ENCODE data around the gene KCNT1.

Gene KCNT1

DNA sequence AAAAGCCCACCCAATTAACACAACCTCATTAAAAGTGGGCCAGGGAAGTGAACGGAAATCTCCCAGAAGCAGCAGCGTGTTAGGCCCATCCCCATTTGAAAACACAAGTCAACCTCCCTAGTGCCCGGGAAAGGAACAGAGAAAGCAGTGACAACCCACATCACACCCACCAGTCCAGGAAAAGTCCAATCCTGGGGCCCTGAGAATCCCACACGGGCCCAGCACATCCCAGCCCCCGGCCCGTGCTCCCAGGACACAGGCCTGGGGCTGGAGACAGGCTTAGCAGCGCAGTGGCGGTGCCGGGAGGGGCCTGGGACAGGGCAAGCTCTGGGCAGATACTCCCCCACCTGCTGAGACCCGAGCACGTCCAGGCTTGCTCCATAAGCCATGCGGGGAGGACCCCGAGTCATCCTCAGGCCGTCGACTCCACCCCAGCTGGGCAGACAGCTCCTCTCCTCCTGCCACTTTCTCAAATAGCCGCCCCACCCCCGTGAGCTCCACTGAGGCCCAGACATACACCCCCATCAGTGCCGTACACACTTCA lies 101.0 kb downstream of the KCNT1 start:
- DNase-seq (ENCODE audit: low spot score): no peak

DNA sequence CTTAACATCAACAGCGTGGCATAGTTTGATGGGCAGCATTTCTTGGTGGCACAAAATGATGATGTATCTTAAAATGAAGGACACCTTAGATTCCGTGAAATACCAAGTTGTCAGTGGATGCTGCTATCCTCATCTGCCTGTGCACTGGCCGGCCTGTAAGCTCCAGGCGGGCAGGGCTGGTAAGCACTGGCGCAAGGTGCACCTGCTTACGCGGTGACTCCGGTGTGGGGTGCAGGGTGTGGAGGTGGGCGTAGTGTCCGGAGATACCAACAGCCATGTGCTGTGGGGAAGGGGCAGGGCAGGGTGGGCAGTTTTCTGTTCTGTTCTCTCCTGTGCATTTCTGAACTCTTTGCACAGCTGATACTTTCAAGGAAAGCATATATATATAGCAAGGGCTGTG lies 101.5 kb downstream of the KCNT1 start:
- DNase-seq (ENCODE audit: low spot score): no peak

DNA sequence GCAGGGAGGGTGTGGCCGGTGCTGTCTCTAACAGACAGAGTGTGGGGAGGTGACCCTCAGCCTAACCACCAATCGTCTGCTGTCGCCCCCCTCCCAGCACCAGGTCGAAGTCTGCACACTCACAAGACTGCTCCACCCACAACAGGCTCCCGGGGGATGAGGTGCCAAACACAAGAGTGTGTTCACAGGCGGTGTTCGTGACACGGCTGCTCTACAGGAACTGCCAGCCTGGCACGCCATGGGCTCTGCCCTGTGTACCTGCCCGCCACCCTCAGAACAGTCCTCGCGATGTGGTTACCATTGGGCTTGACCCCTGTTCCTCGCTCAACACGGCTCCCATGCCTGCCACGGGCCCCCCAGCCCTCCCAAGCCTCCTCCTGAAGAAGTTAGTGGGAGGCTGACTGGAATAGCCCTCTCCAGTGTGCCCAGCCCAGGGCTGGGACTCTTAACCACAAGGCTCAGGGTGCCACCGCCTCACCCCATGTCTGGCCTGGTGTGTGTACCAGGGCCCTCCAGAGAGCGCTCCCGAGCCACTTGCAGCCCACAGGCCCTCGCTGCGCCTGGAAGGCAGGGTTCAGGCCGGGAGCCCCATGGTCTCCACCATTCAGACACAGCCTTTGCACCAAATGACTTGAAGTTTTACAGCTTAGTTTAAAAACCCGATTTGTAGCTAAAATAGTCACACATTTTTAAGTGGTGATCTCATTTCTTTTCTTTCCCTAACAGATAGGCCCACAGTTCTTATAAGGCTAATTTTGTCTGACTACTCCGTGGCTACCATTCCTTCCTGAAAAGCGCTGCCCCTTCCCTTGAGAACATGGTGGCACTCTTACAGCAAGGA lies 102.8 kb downstream of the KCNT1 start:
- no peak for DNase-seq (ENCODE audit: low spot score)

GRCh38 chr9:135805422-135806022 lies 103.5 kb downstream of the KCNT1 start:
- no peak for DNase-seq (ENCODE audit: low spot score)

- DNase-seq (ENCODE audit: low spot score): no peak
Observed at GRCh38 chr9:135809166-135809565, 107.2 kb downstream of the KCNT1 start.

- no peak for DNase-seq (ENCODE audit: low spot score)
Observed at GRCh38 chr9:135810806-135811575, 109.0 kb downstream of the KCNT1 start.

DNA sequence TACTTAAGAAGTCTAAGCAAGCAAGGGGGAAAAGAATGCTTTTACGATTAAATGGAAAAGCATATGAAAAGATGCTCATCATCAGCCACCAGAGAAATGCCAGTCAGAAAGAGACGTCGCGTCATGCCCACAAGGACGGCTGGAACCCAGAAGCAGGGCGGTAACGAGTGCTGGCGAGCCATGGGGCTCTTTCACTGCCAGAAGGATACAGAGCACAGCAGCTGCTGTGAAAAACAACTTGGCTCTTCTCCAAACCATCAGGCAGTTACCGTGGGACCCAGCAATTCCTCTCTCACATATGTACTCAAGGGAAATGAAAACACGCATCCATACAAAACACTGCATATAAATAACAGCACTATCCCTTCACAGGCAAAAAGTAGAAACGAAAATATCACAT lies 109.8 kb downstream of the KCNT1 start:
- no peak for DNase-seq (ENCODE audit: low spot score)

GRCh38 chr9:135812961-135813360 lies 111.0 kb downstream of the KCNT1 start:
- DNase-seq (ENCODE audit: low spot score): no peak

- DNase-seq (ENCODE audit: low spot score): no peak
Observed at GRCh38 chr9:135813671-135814290, 111.8 kb downstream of the KCNT1 start.

DNA sequence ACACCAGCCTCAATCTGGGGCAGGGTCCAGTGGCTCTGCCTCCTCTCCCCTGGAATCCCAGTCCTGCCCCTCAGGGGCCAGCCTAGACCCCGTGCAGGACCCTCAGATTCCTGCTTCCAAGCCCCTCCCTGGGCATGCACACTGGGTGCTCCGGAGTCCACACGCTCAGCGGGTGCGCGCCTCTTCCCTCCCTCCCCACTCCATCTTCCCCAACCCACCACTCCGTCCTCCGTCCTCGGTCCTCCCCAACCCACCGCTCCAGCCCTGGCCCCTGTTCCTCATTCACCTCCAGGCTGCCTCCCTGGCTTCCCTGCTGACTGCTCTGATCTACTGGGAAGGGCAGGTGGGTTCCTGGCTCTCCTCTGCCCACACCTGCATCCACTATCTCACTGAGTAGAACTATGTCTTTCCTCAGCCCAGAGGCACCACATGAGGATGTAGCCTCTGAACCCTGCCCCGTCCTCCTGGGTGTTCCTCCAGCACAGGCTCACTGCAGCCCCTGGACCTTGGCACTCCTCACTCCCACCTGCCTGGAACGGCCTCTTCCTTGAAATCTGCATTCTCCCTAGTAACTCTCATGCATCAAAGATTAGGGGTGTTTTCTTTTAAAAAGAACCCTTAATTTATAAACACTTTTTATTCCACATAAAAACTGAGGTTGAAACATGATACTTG lies 112.6 kb downstream of the KCNT1 start:
- DNase-seq (ENCODE audit: low spot score): no peak

- DNase-seq (ENCODE audit: low spot score): no peak
Observed at GRCh38 chr9:135815413-135815812, 113.4 kb downstream of the KCNT1 start.

GRCh38 chr9:135815830-135816650 lies 114.1 kb downstream of the KCNT1 start:
- no peak for DNase-seq (ENCODE audit: low spot score)

GRCh38 chr9:135816651-135816970 lies 114.6 kb downstream of the KCNT1 start:
- no peak for DNase-seq (ENCODE audit: low spot score)

DNA sequence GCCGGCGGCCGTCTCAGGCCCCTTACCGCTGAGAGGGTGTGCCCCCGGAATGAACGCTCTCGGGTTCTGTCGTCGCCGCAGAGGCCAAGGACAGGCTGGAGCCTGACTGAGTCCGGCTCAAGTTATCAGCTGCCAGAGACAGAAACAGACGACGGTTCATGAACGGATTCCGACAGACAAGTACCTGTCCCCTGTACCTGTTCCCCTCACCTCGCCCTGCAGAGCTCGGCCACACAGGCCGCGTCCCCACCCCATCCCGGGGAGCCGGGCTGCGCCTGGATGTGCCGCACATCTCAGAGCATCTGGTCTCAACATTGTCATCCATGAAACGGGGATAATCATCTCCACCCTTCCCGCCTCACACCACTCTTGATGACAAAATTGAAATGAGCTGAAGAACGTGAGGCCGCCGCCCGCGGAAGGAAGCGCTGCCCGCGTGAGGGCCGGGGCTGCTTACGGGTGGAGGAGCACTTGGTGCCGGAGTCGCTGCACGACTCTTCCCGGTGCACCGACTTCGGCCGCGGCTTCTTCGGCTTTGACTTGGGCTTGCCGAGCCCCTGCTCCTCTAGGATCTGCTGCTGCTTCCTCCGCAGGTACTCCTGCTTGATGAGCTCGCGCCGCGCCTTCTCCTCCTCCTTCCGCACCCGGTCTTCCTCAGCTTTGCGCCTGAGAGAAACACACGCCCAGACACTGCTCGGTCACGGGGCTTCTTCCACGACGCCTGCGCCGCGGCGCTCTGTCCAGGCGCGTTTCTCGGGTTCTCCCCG lies 116.1 kb downstream of the KCNT1 start:
- no peak for DNase-seq (ENCODE audit: low spot score)

DNA sequence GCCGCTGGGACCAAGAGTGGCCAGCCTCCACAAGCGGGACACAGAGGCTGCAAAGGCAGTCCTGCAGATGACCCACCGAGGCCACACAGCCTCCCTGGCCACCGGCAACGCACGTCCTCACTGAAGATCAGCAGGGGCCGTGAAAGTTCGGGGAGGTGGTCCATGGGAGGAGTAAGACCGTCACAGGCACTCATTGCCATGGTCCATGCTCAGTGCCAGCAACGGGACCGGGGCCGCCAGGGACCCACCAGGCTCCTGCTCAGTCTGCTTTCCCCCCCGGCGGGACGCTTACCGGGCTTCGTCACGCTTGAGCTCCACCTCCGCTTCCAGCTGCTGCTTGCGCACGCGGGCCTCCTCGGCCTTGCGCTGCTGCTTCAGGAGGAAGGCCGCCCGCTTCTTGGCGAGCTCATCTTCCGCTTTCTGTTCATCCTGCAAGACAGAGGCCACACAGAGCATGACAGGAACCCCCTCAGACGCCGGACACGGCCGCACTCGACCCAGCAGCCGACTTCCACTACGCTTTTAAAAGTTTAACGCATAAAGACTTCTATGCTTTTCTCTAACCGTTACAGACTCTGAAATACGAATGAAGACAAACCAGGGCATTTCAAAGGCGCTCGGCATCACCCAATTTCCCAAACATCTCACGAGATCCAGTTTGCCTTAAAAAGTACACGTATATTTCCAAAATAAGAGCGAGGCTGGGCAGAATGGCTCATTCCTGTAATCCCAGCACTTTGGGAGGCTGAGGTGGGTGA lies 116.9 kb downstream of the KCNT1 start:
- no peak for DNase-seq (ENCODE audit: low spot score)

DNA sequence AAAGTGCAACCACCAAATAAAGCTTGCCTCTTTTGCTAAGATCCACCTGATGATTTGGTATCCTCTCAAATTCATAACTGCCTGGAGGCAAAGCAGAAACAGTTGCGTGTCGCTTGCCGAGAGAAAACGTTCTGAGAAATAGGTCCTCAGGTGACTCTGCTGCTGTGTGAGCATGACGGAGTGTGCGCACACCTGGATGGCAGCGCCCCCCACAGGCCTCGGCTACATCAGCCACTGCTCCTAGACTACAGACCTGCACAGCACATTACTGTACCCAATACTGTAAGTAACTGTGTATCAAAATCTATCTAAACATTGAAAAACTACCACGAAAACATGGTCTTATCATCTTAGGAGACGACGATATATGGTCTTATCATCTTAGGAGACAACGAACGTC lies 117.9 kb downstream of the KCNT1 start:
- DNase-seq (ENCODE audit: low spot score): no peak

DNA sequence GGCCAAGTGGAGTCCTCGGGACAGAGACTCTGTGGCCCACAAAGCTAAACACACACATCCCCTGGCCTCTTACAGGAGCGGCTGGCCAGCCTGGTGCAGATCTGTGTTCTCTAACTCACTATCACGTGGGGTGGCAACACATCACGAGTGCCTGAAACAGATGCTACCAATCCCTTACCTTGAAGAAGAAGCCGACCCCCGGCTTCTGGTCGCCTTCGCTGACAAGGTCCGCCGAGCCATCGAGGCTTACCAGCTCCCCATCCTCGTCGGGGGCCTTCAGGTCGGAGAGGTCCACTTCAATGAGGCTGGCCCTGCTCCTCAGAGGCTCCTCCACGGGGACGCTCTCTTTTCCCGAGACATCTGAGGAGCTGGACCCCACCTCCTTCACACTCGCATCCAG lies 118.7 kb downstream of the KCNT1 start:
- no peak for DNase-seq (ENCODE audit: low spot score)

DNA sequence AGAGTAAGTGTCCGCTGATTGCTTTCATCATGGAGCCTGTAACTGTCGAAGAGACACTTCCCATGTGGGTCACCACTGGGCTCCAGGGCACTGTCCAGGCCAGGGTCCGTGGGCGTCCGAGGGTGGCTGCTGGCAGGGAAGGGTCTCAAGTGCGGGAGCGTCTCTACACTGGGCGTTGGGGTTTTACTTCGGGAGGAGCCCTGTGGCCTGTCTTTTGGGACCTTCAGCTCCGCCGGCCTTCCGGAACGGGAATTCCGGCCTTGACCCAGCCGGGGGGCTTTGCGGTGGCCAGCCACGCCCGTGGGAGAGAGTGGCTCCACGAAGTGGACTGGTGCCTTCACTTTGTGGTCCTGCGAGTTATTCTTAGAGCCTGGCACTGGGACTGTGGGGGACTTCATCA lies 119.1 kb downstream of the KCNT1 start:
- no peak for DNase-seq (ENCODE audit: low spot score)

GRCh38 chr9:135821733-135822373 lies 119.9 kb downstream of the KCNT1 start:
- no peak for DNase-seq (ENCODE audit: low spot score)

Data from HuH-7.5 (cell line).